OCI-LY7 (cell line): ENCODE data around the gene LMO3. TPM values are rescaled to one million over a fixed set of nuclear protein-coding genes. Genes with fewer than 3 reads are reported as not detected.

ENCODE experiments used
- BruUV-seq: library from RNA; stranded (reverse); fragments of 400-500 nt; replicated peaks from 2 replicates; lab custom pipeline; 2021; lab: Mats Ljungman, UMichigan
- CTCF ChIA-PET: fragments of 300-600 bp; sonication (Branson Sonifier 250); formaldehyde crosslinking; loops from one replicate; lab custom pipeline; 2022; ENCODE audit warnings: antibody characterized with exemption; ENCODE audit not compliant: unreplicated experiment; lab: Charles Lee
- POLR2A ChIA-PET: fragments of 300-600 bp; sonication (Branson Sonifier 250); formaldehyde crosslinking; loops from one replicate; lab custom pipeline; 2022; ENCODE audit warnings: antibody characterized with exemption; lab: Charles Lee
- DNase-seq: peaks from one replicate; pipeline ENCODE4 v3.0.0-alpha.2; 2015; ENCODE audit warnings: low spot score
- H2AFZ ChIP-seq: fragments of 200-600 bp; sonication (generic), shearing (Covaris generic); 2 replicates; pipeline ENCODE4 v1.6.1; 2014; ENCODE audit warnings: mild to moderate bottlenecking, antibody characterized with exemption, low read length, moderate library complexity
- H3K27ac ChIP-seq: fragments of 200-600 bp; sonication (generic); 2 replicates; pipeline ENCODE4 v1.5.1; 2014; ENCODE audit warnings: mixed run types, low read depth, mild to moderate bottlenecking, moderate library complexity, low read length, inconsistent platforms; ENCODE audit not compliant: poor library complexity, severe bottlenecking
- H3K36me3 ChIP-seq: fragments of 200-600 bp; sonication (generic); 2 replicates; pipeline ENCODE4 v1.6.1; 2014; ENCODE audit warnings: mild to moderate bottlenecking, antibody characterized with exemption, low read length, moderate library complexity, mixed read lengths; ENCODE audit not compliant: insufficient read depth
- H3K4me1 ChIP-seq: fragments of 200-600 bp; sonication (generic); 2 replicates; pipeline ENCODE4 v1.5.1; 2014; ENCODE audit warnings: mild to moderate bottlenecking, low read length; ENCODE audit not compliant: insufficient read depth, poor library complexity, severe bottlenecking
- H3K4me2 ChIP-seq: fragments of 200-600 bp; sonication (generic); 2 replicates; pipeline ENCODE4 v1.6.1; 2014; ENCODE audit warnings: mild to moderate bottlenecking, low read length
- H3K4me3 ChIP-seq: fragments of 200-600 bp; sonication (generic); 2 replicates; pipeline ENCODE4 v1.5.1; 2014; ENCODE audit warnings: mild to moderate bottlenecking, low read depth, low read length; ENCODE audit not compliant: poor library complexity, severe bottlenecking
- H3K79me2 ChIP-seq: fragments of 200-600 bp; sonication (generic); 2 replicates; pipeline ENCODE4 v1.6.1; 2016; ENCODE audit warnings: low read depth, mild to moderate bottlenecking, low read length, moderate library complexity, mixed read lengths; ENCODE audit not compliant: insufficient read depth
- H3K9me2 ChIP-seq: fragments of 200-600 bp; sonication (generic); 2 replicates; pipeline ENCODE4 v1.6.1; 2016; ENCODE audit warnings: mild to moderate bottlenecking, low read length, mixed read lengths; ENCODE audit not compliant: insufficient read depth
- H3K9me3 ChIP-seq: fragments of 200-600 bp; sonication (generic); 2 replicates; pipeline ENCODE4 v1.6.1; 2014; ENCODE audit warnings: mild to moderate bottlenecking, mixed run types, low read length, mixed read lengths
- H4K20me1 ChIP-seq: fragments of 200-600 bp; sonication (generic); 2 replicates; pipeline ENCODE4 v1.6.1; 2014; ENCODE audit warnings: mild to moderate bottlenecking, antibody characterized with exemption, low read length, moderate library complexity, mixed read lengths; ENCODE audit not compliant: insufficient read depth
- CTCF ChIP-seq: fragments of 200-600 bp; sonication (generic); conservative IDR thresholded peaks from 2 replicates; pipeline ENCODE4 v1.5.1; 2014; ENCODE audit warnings: mild to moderate bottlenecking, antibody characterized with exemption, low read length, moderate library complexity, mixed read lengths
- EZH2phosphoT487 ChIP-seq: fragments of 200-600 bp; sonication (generic); IDR thresholded peaks from 2 replicates; pipeline ENCODE4 v1.6.1; 2018; ENCODE audit warnings: low read depth, borderline replicate concordance, mild to moderate bottlenecking, mixed run types, antibody characterized with exemption, low read length, moderate library complexity, mixed read lengths
- intact Hi-C: fragments of 100-400 bp; cut with micrococcal nuclease; formaldehyde crosslinking; loops from one replicate; pipeline ENCODE4 v1.10.0; 2022; ENCODE audit not compliant: unreplicated experiment
- total RNA-seq, 2 experiments: library from RNA; depleted of rRNA in 1 of 2; stranded (reverse); fragments of >200 nt in 1 of 2; shearing (Covaris generic) in 1 of 2; gene quantifications; 2 replicates each; pipeline ENCODE4 v1.2.3, GENCODE V29; 2014 to 2022

Gene LMO3
- total RNA-seq, 2 experiments from 2014 or later = 10.6 to 13.1 TPM

DNA sequence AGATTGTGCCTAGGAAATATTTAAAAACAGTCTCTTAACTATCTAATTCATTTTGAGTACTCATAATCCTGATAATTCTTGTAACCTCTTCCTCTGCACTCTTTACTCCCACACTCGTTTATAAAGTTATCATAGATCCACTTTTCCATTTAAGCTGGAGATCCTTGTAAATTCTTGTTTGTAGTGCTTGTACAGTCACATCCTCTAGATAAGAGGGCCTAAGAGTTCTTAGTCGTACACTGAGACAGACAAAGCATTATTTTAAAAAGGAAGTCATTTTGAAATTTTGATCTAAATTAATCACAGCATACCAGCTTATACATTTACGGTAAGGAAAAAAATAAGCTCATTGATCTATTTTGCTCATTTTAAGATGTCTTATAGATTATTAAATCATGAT, 42.5 kb downstream of the LMO3 start:
- H3K9me3 ChIP-seq = no peaks in the 10 kb centered on the region
- H3K9me2 ChIP-seq = no peaks in the 10 kb centered on the region
- H3K4me2 ChIP-seq = no peak overlapping the region
- ChIA-PET POLR2A (interaction anchor here (0.6 to 0.7 kb wide), 2 partner anchors 47 to 702 kb away, joined by 3 read pairs; no protein-coding TSS in a partner anchor), CTCF (no interaction called here)
- intact Hi-C loops = no loop called here
- BruUV-seq = no TSS peak
- H3K27ac ChIP-seq = no peak overlapping the region
- H2AFZ ChIP-seq = no peak overlapping the region
- no peak overlapping the region for H3K4me3 ChIP-seq
- no peaks in the 10 kb centered on the region for H4K20me1 ChIP-seq
- H3K36me3 ChIP-seq = no peaks in the 10 kb centered on the region
- H3K4me1 ChIP-seq = no peaks in the 10 kb centered on the region
- DNase-seq = no peak
- H3K79me2 ChIP-seq = no peaks in the 10 kb centered on the region
- TF ChIP-seq CTCF (no peak), EZH2phosphoT487 (no peak)

DNA sequence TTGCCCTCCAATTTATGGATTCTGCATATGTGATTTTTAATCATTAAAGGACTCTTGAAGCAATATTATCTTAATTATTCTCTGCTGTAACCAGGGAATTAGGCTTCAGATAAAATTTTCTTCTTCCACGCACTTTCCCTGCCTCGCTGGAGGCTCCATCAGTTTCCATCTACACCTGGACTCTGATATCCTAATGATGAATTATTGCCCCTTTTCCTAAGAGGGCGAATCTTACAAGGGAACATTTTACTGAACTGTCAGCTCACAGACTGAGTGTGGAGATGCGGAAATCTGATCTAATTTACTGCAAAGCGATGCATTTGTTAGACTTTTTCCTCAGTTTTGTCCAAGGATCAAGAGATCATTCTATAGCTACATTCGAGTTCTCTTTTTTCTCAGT, 43.0 kb downstream of the LMO3 start:
- ChIA-PET CTCF (no interaction called here), POLR2A (interaction anchor here (0.7 to 1.0 kb wide), 2 partner anchors 32 to 48 kb away, joined by 3 read pairs; no protein-coding TSS in a partner anchor)
- TF ChIP-seq EZH2phosphoT487 (no peak), CTCF (no peak)
- H4K20me1 ChIP-seq = no peaks in the 10 kb centered on the region
- H3K4me3 ChIP-seq = no peak overlapping the region
- BruUV-seq = no TSS peak
- no peak overlapping the region for H3K4me2 ChIP-seq
- no peak overlapping the region for H3K27ac ChIP-seq
- H3K9me2 ChIP-seq = no peaks in the 10 kb centered on the region
- no peaks in the 10 kb centered on the region for H3K9me3 ChIP-seq
- DNase-seq = no peak
- H3K79me2 ChIP-seq = no peaks in the 10 kb centered on the region
- intact Hi-C loops = no loop called here
- no peaks in the 10 kb centered on the region for H3K4me1 ChIP-seq
- no peaks in the 10 kb centered on the region for H3K36me3 ChIP-seq
- no peak overlapping the region for H2AFZ ChIP-seq

GRCh38 chr12:16562435-16562834, 43.5 kb downstream of the LMO3 start:
- BruUV-seq = no TSS peak
- Histone ChIP-seq H3K4me2 (no peak overlapping the region), H3K36me3 (no peaks in the 10 kb centered on the region), H3K79me2 (no peaks in the 10 kb centered on the region), H3K9me3 (no peaks in the 10 kb centered on the region), H4K20me1 (no peaks in the 10 kb centered on the region), H3K27ac (no peak overlapping the region), H3K4me3 (no peak overlapping the region), H3K9me2 (no peaks in the 10 kb centered on the region), H3K4me1 (no peaks in the 10 kb centered on the region), H2AFZ (no peak overlapping the region)
- TF ChIP-seq EZH2phosphoT487 (no peak), CTCF (no peak)
- DNase-seq = no peak
- intact Hi-C loops = no loop called here
- ChIA-PET POLR2A (interaction anchor here (0.7 to 1.0 kb wide), 2 partner anchors 12 to 31 kb away, joined by 3 read pairs; no protein-coding TSS in a partner anchor), CTCF (no interaction called here)
